Neural progenitor cell (in vitro differentiated cells): ENCODE measurements around the gene CLIC4. TPM values are rescaled to one million over a fixed set of nuclear protein-coding genes. Genes with fewer than 3 reads are reported as not detected.
"Not testable (repeated sequence)": the region's sequence is repeated elsewhere in the genome, so short reads cannot be mapped to it uniquely, and the experiment has no call there.

Experiments
- DNase-seq: peaks from one replicate; pipeline ENCODE4 v3.0.0-alpha.2; 2016; ENCODE audit warnings: low spot score
- H2AFZ ChIP-seq: fragments of 200-600 bp; sonication (generic); replicated peaks from 2 replicates; pipeline ENCODE4 v1.6.1; 2016; ENCODE audit warnings: antibody characterized with exemption
- H3F3A ChIP-seq: fragments of 200-600 bp; sonication (generic); 2 replicates; pipeline ENCODE4 v1.6.1; 2016; ENCODE audit warnings: antibody characterized with exemption, low read depth
- H3K27ac ChIP-seq: fragments of 200-600 bp; sonication (generic); 2 replicates; pipeline ENCODE4 v1.5.1; 2016; ENCODE audit warnings: mild to moderate bottlenecking
- H3K27me3 ChIP-seq: fragments of 200-600 bp; sonication (generic); 2 replicates; pipeline ENCODE4 v1.6.1; 2016; ENCODE audit warnings: mild to moderate bottlenecking, moderate library complexity
- H3K36me3 ChIP-seq: fragments of 200-600 bp; sonication (generic); 2 replicates; pipeline ENCODE4 v1.5.1; 2016
- H3K4me1 ChIP-seq: fragments of 200-600 bp; sonication (generic); 2 replicates; pipeline ENCODE4 v1.6.1; 2016; ENCODE audit warnings: mixed run types
- H3K4me2 ChIP-seq: fragments of 200-600 bp; sonication (generic); 2 replicates; pipeline ENCODE4 v1.6.1; 2016
- H3K4me3 ChIP-seq: fragments of 200-600 bp; sonication (generic); 2 replicates; pipeline ENCODE4 v1.5.1; 2016
- H3K79me2 ChIP-seq: fragments of 200-600 bp; sonication (generic); 2 replicates; pipeline ENCODE4 v1.6.1; 2016; ENCODE audit warnings: low read depth
- H3K9ac ChIP-seq: fragments of 200-600 bp; sonication (generic); 2 replicates; pipeline ENCODE4 v1.6.1; 2016
- H3K9me3 ChIP-seq: fragments of 200-600 bp; sonication (generic); 2 replicates; pipeline ENCODE4 v1.5.1; 2016; ENCODE audit warnings: low read depth
- H4K20me1 ChIP-seq: fragments of 200-600 bp; sonication (generic); 2 replicates; pipeline ENCODE4 v1.6.1; 2016; ENCODE audit warnings: low read depth
- H3K27ac Mint-ChIP-seq: 3 replicates; pipeline ENCODE4 v1.8.0; 2021; ENCODE audit warnings: mixed read lengths
- H3K27me3 Mint-ChIP-seq: 2 replicates; pipeline ENCODE4 v1.8.0; 2022; ENCODE audit warnings: low read depth, mild to moderate bottlenecking, inconsistent platforms, moderate library complexity, mixed read lengths; ENCODE audit not compliant: insufficient read depth
- H3K36me3 Mint-ChIP-seq: 3 replicates; pipeline ENCODE4 v1.8.0; 2021; ENCODE audit warnings: mixed read lengths
- H3K4me1 Mint-ChIP-seq: 3 replicates; pipeline ENCODE4 v1.8.0; 2021; ENCODE audit warnings: mixed read lengths
- H3K4me3 Mint-ChIP-seq: 3 replicates; pipeline ENCODE4 v1.8.0; 2021; ENCODE audit warnings: mild to moderate bottlenecking, moderate library complexity, mixed read lengths
- H3K9me3 Mint-ChIP-seq: 3 replicates; pipeline ENCODE4 v1.8.0; 2020; ENCODE audit warnings: mixed read lengths
- CTCF ChIP-seq: fragments of 200-600 bp; sonication (generic); IDR thresholded peaks from 2 replicates; pipeline ENCODE4 v1.5.1; 2017; ENCODE audit warnings: antibody characterized with exemption, mild to moderate bottlenecking
- EZH2 ChIP-seq: fragments of 200-600 bp; sonication (generic); IDR thresholded peaks from 2 replicates; pipeline ENCODE4 v1.6.1; 2017; ENCODE audit warnings: antibody characterized with exemption, mild to moderate bottlenecking, moderate library complexity
- EZH2phosphoT487 ChIP-seq: fragments of 200-600 bp; sonication (generic); IDR thresholded peaks from 2 replicates; pipeline ENCODE4 v1.6.1; 2017; ENCODE audit warnings: antibody characterized with exemption
- total RNA-seq: library from RNA; depleted of rRNA; stranded (reverse); fragments of >200 nt; gene quantifications from 2 replicates; pipeline ENCODE4 v1.2.3, GENCODE V29; 2015; ENCODE audit warnings: low replicate concordance

Gene CLIC4
- total RNA-seq, 1 donor from 2014 or later = 263 TPM

GRCh38 chr1:24796524-24796923, 51.3 kb downstream of the CLIC4 start:
- H3K4me3 ChIP-seq = no peak overlapping the region
- peaks cover 20% of the 10 kb centered on the region for H4K20me1 ChIP-seq
- peaks cover 71% of the 10 kb centered on the region for H3K79me2 ChIP-seq
- Mint-ChIP-seq H3K27ac (no peak overlapping the region), H3K36me3 (peaks cover 24% of the 10 kb centered on the region), H3K4me3 (no peak overlapping the region), H3K9me3 (peaks cover 14% of the 10 kb centered on the region), H3K27me3 (no peaks in the 10 kb centered on the region), H3K4me1 (peaks cover 2% of the 10 kb centered on the region)
- H2AFZ ChIP-seq = no peak overlapping the region
- no peaks in the 10 kb centered on the region for H3K27me3 ChIP-seq
- H3F3A ChIP-seq = peaks cover 4% of the 10 kb centered on the region
- peaks cover 12% of the 10 kb centered on the region for H3K36me3 ChIP-seq
- TF ChIP-seq CTCF = no peak
- TF ChIP-seq EZH2 = no peak
- no peak for TF ChIP-seq EZH2phosphoT487
- no peak overlapping the region for H3K27ac ChIP-seq
- H3K9me3 ChIP-seq = peaks cover 7% of the 10 kb centered on the region
- no peak overlapping the region for H3K9ac ChIP-seq
- no peak overlapping the region for H3K4me2 ChIP-seq
- DNase-seq = no peak
- no peaks in the 10 kb centered on the region for H3K4me1 ChIP-seq

- H3K4me2 ChIP-seq, H3K4me3 Mint-ChIP-seq, H3K27ac ChIP-seq, H3K4me1 Mint-ChIP-seq, H3K27me3 ChIP-seq, H3K27ac Mint-ChIP-seq, H3K9me3 ChIP-seq, H3K9ac ChIP-seq, H3K4me3 ChIP-seq, DNase-seq, H3K4me1 ChIP-seq, H3F3A ChIP-seq, H3K27me3 Mint-ChIP-seq, H2AFZ ChIP-seq: not testable (repeated sequence)
- Histone ChIP-seq H3K79me2 (peaks cover 69% of the 10 kb centered on the region), H4K20me1 (peaks cover 12% of the 10 kb centered on the region), H3K36me3 (peaks cover 12% of the 10 kb centered on the region)
- Mint-ChIP-seq H3K9me3 (peaks cover 14% of the 10 kb centered on the region), H3K36me3 (peaks cover 22% of the 10 kb centered on the region)
Observed at GRCh38 chr1:24799242-24799641, 54.0 kb downstream of the CLIC4 start.

- Histone ChIP-seq H3K4me1 (no peaks in the 10 kb centered on the region), H4K20me1 (peaks cover 12% of the 10 kb centered on the region), H3K27me3 (no peaks in the 10 kb centered on the region), H2AFZ (no peak overlapping the region), H3F3A (peaks cover 4% of the 10 kb centered on the region), H3K4me3 (no peak overlapping the region), H3K9ac (no peak overlapping the region), H3K27ac (no peak overlapping the region), H3K9me3 (peaks cover 7% of the 10 kb centered on the region), H3K36me3 (peaks cover 15% of the 10 kb centered on the region), H3K79me2 (peaks cover 65% of the 10 kb centered on the region), H3K4me2 (no peak overlapping the region)
- no peak overlapping the region for H3K27ac Mint-ChIP-seq
- no peaks in the 10 kb centered on the region for H3K27me3 Mint-ChIP-seq
- TF ChIP-seq EZH2 = no peak
- TF ChIP-seq EZH2phosphoT487 = no peak
- TF ChIP-seq CTCF = no peak
- peaks cover 22% of the 10 kb centered on the region for H3K36me3 Mint-ChIP-seq
- peaks cover 14% of the 10 kb centered on the region for H3K9me3 Mint-ChIP-seq
- H3K4me1 Mint-ChIP-seq = peaks cover 4% of the 10 kb centered on the region
- DNase-seq = no peak
- H3K4me3 Mint-ChIP-seq = no peak overlapping the region
Observed at GRCh38 chr1:24801176-24801575, 55.9 kb downstream of the CLIC4 start.

- Histone ChIP-seq H3K36me3 (peaks cover 5% of the 10 kb centered on the region), H3K27me3 (no peaks in the 10 kb centered on the region), H3K4me3 (no peak overlapping the region), H3K9me3 (no peaks in the 10 kb centered on the region), H3K27ac (peak overlapping the region; percentile 27), H3K79me2 (peaks cover 66% of the 10 kb centered on the region), H3F3A (no peaks in the 10 kb centered on the region), H4K20me1 (peaks cover 12% of the 10 kb centered on the region), H3K4me2 (no peak overlapping the region), H2AFZ (no peak overlapping the region), H3K4me1 (no peaks in the 10 kb centered on the region), H3K9ac (no peak overlapping the region)
- no peak for DNase-seq
- H3K27me3 Mint-ChIP-seq = no peaks in the 10 kb centered on the region
- H3K9me3 Mint-ChIP-seq = peaks cover 6% of the 10 kb centered on the region
- TF ChIP-seq EZH2phosphoT487 (no peak), CTCF (no peak), EZH2 (no peak)
- no peak overlapping the region for H3K27ac Mint-ChIP-seq
- H3K36me3 Mint-ChIP-seq = peaks cover 17% of the 10 kb centered on the region
- peaks cover 4% of the 10 kb centered on the region for H3K4me1 Mint-ChIP-seq
- no peak overlapping the region for H3K4me3 Mint-ChIP-seq
Observed at GRCh38 chr1:24803220-24803619, 58.0 kb downstream of the CLIC4 start.
